Nephron (organoid): ENCODE measurements around the gene BLMH.

Experiments
- H3K27ac Mint-ChIP-seq, 3 experiments: 2 replicates each; pipeline ENCODE4 v1.8.0; 2020; ENCODE audit warnings: mixed read lengths in 3 of 3, mild to moderate bottlenecking in 2 of 3, moderate library complexity in 1 of 3
- H3K27me3 Mint-ChIP-seq: 2 replicates; pipeline ENCODE4 v1.8.0; 2021; ENCODE audit warnings: low read depth, mild to moderate bottlenecking, moderate library complexity, mixed read lengths
- H3K36me3 Mint-ChIP-seq: 2 replicates; pipeline ENCODE4 v1.8.0; 2020; ENCODE audit warnings: low read depth, mixed read lengths
- H3K4me1 Mint-ChIP-seq: 2 replicates; pipeline ENCODE4 v1.8.0; 2020; ENCODE audit warnings: mixed read lengths
- H3K4me3 Mint-ChIP-seq, 3 experiments: 2 replicates each; pipeline ENCODE4 v1.8.0; 2020; ENCODE audit warnings: mild to moderate bottlenecking in 3 of 3, mixed read lengths in 3 of 3, moderate library complexity in 2 of 3
- H3K9me3 Mint-ChIP-seq: 2 replicates; pipeline ENCODE4 v1.8.0; 2020; ENCODE audit warnings: mixed read lengths
- TF ChIP-seq, protein P1 (sequence below), 3 experiments: fragments of 200-600 bp; sonication (generic); IDR thresholded peaks; one replicate each; pipeline ENCODE4 v1.5.0; 2021; ENCODE audit warnings: antibody characterized with exemption in 3 of 3; ENCODE audit not compliant: unreplicated experiment in 3 of 3

Gene BLMH

DNA sequence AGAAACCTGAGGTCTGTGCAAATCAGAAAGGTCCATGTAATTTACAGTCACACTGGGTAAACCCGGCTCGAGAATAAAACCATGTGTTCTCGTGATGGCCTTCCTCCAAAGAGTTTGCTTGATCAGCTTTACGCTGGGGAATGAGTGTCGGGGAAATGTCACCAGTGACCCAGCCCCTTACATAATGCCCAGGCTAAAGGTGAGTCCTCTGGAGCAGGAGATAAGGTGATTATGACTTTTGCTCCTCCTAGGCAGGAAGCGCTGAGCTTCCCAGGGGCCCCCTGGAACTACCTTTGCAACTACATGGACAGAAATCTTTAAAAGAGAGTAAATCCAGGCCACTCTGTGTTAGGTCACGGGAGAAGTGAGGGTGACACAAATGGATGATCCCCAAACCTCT lies 71.9 kb downstream of the BLMH start:
- Mint-ChIP-seq H3K27ac (no peak overlapping the region), H3K4me3 (no peak overlapping the region), H3K4me1 (no peaks in the 10 kb centered on the region), H3K27me3 (peaks cover 11% of the 10 kb centered on the region), H3K9me3 (no peaks in the 10 kb centered on the region), H3K36me3 (no peaks in the 10 kb centered on the region)
- TF ChIP-seq, protein P1, sequence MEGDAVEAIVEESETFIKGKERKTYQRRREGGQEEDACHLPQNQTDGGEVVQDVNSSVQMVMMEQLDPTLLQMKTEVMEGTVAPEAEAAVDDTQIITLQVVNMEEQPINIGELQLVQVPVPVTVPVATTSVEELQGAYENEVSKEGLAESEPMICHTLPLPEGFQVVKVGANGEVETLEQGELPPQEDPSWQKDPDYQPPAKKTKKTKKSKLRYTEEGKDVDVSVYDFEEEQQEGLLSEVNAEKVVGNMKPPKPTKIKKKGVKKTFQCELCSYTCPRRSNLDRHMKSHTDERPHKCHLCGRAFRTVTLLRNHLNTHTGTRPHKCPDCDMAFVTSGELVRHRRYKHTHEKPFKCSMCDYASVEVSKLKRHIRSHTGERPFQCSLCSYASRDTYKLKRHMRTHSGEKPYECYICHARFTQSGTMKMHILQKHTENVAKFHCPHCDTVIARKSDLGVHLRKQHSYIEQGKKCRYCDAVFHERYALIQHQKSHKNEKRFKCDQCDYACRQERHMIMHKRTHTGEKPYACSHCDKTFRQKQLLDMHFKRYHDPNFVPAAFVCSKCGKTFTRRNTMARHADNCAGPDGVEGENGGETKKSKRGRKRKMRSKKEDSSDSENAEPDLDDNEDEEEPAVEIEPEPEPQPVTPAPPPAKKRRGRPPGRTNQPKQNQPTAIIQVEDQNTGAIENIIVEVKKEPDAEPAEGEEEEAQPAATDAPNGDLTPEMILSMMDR (IDR thresholded peaks at IDR 0.05; ENCODE audit: unreplicated experiment in 3 of 3): no peak

DNA sequence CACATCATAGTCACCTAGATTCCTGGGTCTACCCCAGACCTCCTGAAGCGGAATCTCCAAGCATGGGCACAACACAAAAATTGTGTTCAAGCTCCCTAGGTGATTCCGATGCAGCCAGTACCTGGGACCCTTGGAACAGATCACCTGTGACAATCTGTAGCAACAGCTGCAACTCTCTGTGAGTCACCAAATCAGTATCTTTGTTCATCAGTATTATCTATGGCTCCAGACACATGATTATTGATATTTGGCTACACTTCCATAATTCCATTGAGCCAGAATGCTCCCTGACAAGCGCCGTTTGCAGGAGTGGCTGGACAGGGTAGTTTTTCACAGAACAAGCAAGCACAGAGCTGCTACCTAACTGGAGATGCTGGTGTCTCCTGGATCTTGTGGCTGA lies 72.4 kb downstream of the BLMH start:
- Mint-ChIP-seq H3K27ac (no peak overlapping the region), H3K27me3 (peaks cover 11% of the 10 kb centered on the region), H3K36me3 (no peaks in the 10 kb centered on the region), H3K4me3 (no peak overlapping the region), H3K4me1 (no peaks in the 10 kb centered on the region), H3K9me3 (no peaks in the 10 kb centered on the region)
- TF ChIP-seq, protein P1 (IDR thresholded peaks at IDR 0.05; ENCODE audit: unreplicated experiment in 3 of 3): no peak

DNA sequence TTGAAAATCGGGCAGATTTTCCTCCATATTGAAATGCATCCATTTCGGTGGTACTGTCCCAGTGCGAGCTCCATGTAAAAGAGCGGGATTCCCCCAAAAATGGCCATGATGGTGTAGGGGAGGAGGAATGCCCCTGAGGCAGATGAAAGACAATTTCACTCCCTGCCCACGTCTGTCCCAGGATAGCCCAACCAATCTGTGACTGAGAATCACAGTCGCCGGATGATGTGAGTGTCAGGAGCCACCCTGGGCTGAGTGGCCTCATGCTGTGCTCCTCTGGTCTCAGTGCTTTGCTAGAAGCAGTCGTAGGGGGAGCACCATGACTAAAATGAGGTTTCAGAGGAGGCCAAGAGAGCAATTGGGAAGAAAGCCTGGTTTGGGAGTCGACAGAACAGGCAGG lies 72.9 kb downstream of the BLMH start:
- no peak overlapping the region for H3K27ac Mint-ChIP-seq
- H3K4me1 Mint-ChIP-seq: no peaks in the 10 kb centered on the region
- TF ChIP-seq, protein P1 (IDR thresholded peaks at IDR 0.05; ENCODE audit: unreplicated experiment in 3 of 3): no peak

DNA sequence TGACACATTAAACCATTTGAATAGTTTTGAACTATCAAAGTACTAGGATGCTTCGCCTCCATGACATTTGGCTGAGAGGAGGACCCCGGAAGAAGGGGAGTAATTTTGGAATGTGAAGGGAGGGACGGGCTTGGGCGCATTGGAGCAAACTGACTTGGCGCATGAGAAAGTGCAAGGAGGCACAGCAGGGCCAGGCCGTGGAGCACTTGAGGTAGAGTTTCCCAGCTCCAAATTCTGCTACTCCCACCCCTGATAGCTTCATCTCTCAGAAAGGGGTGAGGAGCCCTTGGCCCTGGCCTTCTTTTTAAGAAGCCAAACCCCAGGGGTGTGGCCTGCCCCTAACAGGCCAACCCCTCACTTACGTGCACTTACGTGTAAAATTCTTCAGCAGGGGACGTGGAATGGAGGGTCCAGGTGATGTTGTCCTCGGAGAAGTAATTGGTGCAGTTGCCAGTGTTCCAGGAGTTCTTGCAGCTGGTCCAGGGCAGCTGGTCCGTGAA lies 73.9 kb downstream of the BLMH start:
- Mint-ChIP-seq H3K4me1 (no peaks in the 10 kb centered on the region), H3K4me3 (no peak overlapping the region), H3K9me3 (no peaks in the 10 kb centered on the region)

More for the DNA sequence above, 72.9 kb downstream of the BLMH start:
- no peaks in the 10 kb centered on the region for H3K9me3 Mint-ChIP-seq
- H3K4me3 Mint-ChIP-seq: no peak overlapping the region
- H3K27me3 Mint-ChIP-seq: peaks cover 11% of the 10 kb centered on the region
- no peaks in the 10 kb centered on the region for H3K36me3 Mint-ChIP-seq

DNA sequence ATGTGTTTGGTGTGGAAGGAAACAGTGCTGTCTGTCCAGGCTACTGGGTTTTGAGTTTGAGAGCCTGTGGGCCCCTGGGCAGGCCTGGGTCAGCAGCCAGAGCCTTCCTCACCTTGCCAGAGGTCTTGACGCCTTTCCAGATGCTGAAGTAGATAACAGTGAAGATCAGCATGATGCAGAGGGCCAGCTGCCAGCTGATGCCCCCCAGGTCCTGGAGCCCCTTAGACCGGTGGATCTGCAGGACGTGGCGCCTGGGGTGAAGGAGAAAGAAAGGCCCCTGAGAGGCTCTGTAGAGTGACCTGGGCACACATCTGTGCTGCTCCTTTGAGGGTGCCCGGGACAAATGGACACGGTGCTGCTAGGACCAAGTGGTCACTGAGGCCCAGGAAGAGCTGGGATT lies 74.7 kb downstream of the BLMH start:
- Mint-ChIP-seq H3K9me3 (no peaks in the 10 kb centered on the region), H3K27me3 (peaks cover 8% of the 10 kb centered on the region), H3K4me3 (no peak overlapping the region), H3K27ac (no peak overlapping the region), H3K4me1 (no peaks in the 10 kb centered on the region), H3K36me3 (no peaks in the 10 kb centered on the region)
- TF ChIP-seq, protein P1 (IDR thresholded peaks at IDR 0.05; ENCODE audit: unreplicated experiment in 3 of 3): no peak

More for the DNA sequence above, 73.9 kb downstream of the BLMH start:
- peaks cover 10% of the 10 kb centered on the region for H3K27me3 Mint-ChIP-seq
- H3K27ac Mint-ChIP-seq: no peak overlapping the region
- H3K36me3 Mint-ChIP-seq: no peaks in the 10 kb centered on the region
- TF ChIP-seq, protein P1 (IDR thresholded peaks at IDR 0.05; ENCODE audit: unreplicated experiment in 3 of 3): no peak

DNA sequence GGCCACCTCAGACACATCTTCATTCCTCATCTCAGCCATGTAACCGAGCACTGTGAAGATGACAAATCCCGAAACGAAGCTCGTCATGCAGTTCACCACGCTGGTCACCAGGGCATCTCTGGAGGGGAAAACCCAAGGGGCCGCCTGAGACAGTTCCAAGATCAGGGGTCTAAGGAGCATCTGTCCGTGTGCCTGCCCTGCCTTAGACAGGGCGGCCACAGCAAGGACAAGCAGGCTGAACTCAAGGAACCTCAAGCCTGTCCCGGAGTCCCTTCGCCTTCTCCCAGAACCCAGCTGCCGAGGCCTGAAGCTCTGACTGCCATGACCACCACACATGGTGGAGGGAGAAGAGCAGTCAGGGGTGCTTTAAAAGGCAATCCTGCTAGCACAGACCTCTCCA lies 79.0 kb downstream of the BLMH start:
- H3K4me3 Mint-ChIP-seq: no peak overlapping the region
- no peaks in the 10 kb centered on the region for H3K4me1 Mint-ChIP-seq
- TF ChIP-seq, protein P1 (IDR thresholded peaks at IDR 0.05; ENCODE audit: unreplicated experiment in 3 of 3): no peak
- peaks cover 13% of the 10 kb centered on the region for H3K27me3 Mint-ChIP-seq
- H3K9me3 Mint-ChIP-seq: no peaks in the 10 kb centered on the region
- H3K27ac Mint-ChIP-seq: no peak overlapping the region
- no peaks in the 10 kb centered on the region for H3K36me3 Mint-ChIP-seq
